HepG2 (cell line): ENCODE results near the gene UCP2. TPM values are rescaled to one million over a fixed set of nuclear protein-coding genes. Genes with fewer than 3 reads are reported as not detected.

Experiments used
- ATAC-seq: fragments of 200-7000 bp; cut with Tn5 transposase; 3 replicates; pipeline ENCODE4 v1.9.1; 2020; ENCODE audit warnings: mild to moderate bottlenecking, moderate library complexity
- BruUV-seq: library from RNA; stranded (reverse); fragments of 400-500 nt; replicated peaks from 2 replicates; lab custom pipeline; 2021; lab: Mats Ljungman, UMichigan
- CTCF ChIA-PET: fragments of 300-600 bp; formaldehyde crosslinking; extraction: SDS; loops from one replicate; lab custom pipeline; 2021; ENCODE audit warnings: low total read pairs, inconsistent platforms, low intra/inter-chr PET ratio; lab: Yijun Ruan, JAX
- POLR2A ChIA-PET: fragments of 350-600 bp; sonication (Branson Sonifier 250); formaldehyde crosslinking; loops from one replicate; lab custom pipeline; 2020; ENCODE audit warnings: antibody characterized with exemption, inconsistent platforms; lab: Yijun Ruan, JAX
- DNase-seq: peaks from one replicate; pipeline ENCODE4 v3.0.0-alpha.2; 2015; ENCODE audit warnings: low spot score
- FAIRE-seq: peaks from 3 replicates; lab custom pipeline; 2011; peaks lifted over from hg19 to GRCh38; lab: Jason Lieb, UNC
- H2AFZ ChIP-seq: one replicate; pipeline ENCODE4 v1.6.1; 2011; ENCODE audit warnings: low read length, inconsistent platforms
- H3K27ac ChIP-seq: fragments of 300-600 bp; 3 replicates; pipeline ENCODE4 v1.8.0; 2011; ENCODE audit warnings: mixed run types, mild to moderate bottlenecking, mixed read lengths, low read length, inconsistent platforms; ENCODE audit not compliant: insufficient read depth; ENCODE audit errors: extremely low read length
- H3K27me3 ChIP-seq, 2 experiments: fragments of 200-600 bp in 1 of 2; 2 replicates in 1 of 2; 3 replicates in 1 of 2; pipeline versions ENCODE4 v1.6.0 to v1.8.0; 2011; ENCODE audit warnings: low read length in 2 of 2, mild to moderate bottlenecking in 2 of 2, moderate library complexity in 2 of 2, inconsistent platforms in 1 of 2; ENCODE audit not compliant: insufficient read depth in 2 of 2, control insufficient read depth in 1 of 2
- H3K36me3 ChIP-seq, 2 experiments: fragments of 200-600 bp in 1 of 2; replicated peaks in 1 of 2; 2 replicates in 1 of 2; 3 replicates in 1 of 2; pipeline versions ENCODE4 v1.5.1 to v1.8.0; 2011; ENCODE audit warnings: low read length in 2 of 2, inconsistent platforms in 1 of 2; ENCODE audit not compliant: insufficient read depth in 2 of 2, control insufficient read depth in 1 of 2
- H3K4me1 ChIP-seq: 2 replicates; pipeline ENCODE4 v1.5.1; 2012; ENCODE audit warnings: low read length, inconsistent platforms; ENCODE audit not compliant: insufficient read depth
- H3K4me2 ChIP-seq: 2 replicates; pipeline ENCODE4 v1.6.0; 2011; ENCODE audit warnings: low read depth, low read length, inconsistent platforms
- H3K4me3 ChIP-seq, 3 experiments: fragments of 200-600 bp in 1 of 3; sonication (generic), shearing (Covaris generic) in 1 of 3; replicated peaks in 1 of 3; 2 replicates each; pipeline ENCODE4 v1.5.1; 2011 to 2016; ENCODE audit warnings: low read length in 3 of 3, inconsistent platforms in 2 of 3, low read depth in 2 of 3, mild to moderate bottlenecking in 2 of 3, control low read depth in 1 of 3, mixed read lengths in 1 of 3; ENCODE audit not compliant: insufficient read depth in 1 of 3
- H3K79me2 ChIP-seq: one replicate; pipeline ENCODE4 v1.6.1; 2011; ENCODE audit warnings: low read length, inconsistent platforms; ENCODE audit not compliant: insufficient read depth
- H3K9ac ChIP-seq: 2 replicates; pipeline ENCODE4 v1.6.0; 2011; ENCODE audit warnings: mild to moderate bottlenecking, low read depth, low read length, inconsistent platforms; ENCODE audit not compliant: insufficient read depth
- H3K9me3 ChIP-seq: 2 replicates; pipeline ENCODE4 v1.5.1; 2012; ENCODE audit warnings: mild to moderate bottlenecking, low read length
- H4K20me1 ChIP-seq: 2 replicates; pipeline ENCODE4 v1.6.0; 2011; ENCODE audit warnings: inconsistent platforms, mild to moderate bottlenecking, low read length, moderate library complexity; ENCODE audit not compliant: insufficient read depth
- ATF7 ChIP-seq, 2 experiments: fragments of 450-650 bp in 1 of 2; sonication (generic) in 1 of 2; formaldehyde crosslinking in 1 of 2; IDR thresholded peaks; 2 replicates each; pipeline versions ENCODE4 v1.4.0 to v1.6.1; 2016 to 2020; ENCODE audit warnings: antibody characterized with exemption in 1 of 2, mild to moderate bottlenecking in 1 of 2, missing genetic modification reagents in 1 of 2
- BCL3 ChIP-seq: sonication (generic); formaldehyde crosslinking; IDR thresholded peaks from 2 replicates; pipeline ENCODE4 v1.5.1; 2020; ENCODE audit warnings: mild to moderate bottlenecking, missing genetic modification reagents, moderate library complexity
- CAMTA2 ChIP-seq: sonication (generic); formaldehyde crosslinking; IDR thresholded peaks from 2 replicates; pipeline ENCODE4 v1.4.0; 2020; ENCODE audit warnings: mild to moderate bottlenecking, missing genetic modification reagents, borderline replicate concordance
- GABPB1 ChIP-seq: IDR thresholded peaks from 2 replicates; pipeline ENCODE4 v1.6.1; 2016; ENCODE audit warnings: mild to moderate bottlenecking, missing genetic modification reagents, moderate library complexity, missing compliant biosample characterization
- MAFF ChIP-seq: IDR thresholded peaks from 2 replicates; pipeline ENCODE4 v1.6.1; 2011; ENCODE audit warnings: low read depth, low read length, improper control_type of control experiment
- NR2C2 ChIP-seq: sonication (generic); formaldehyde crosslinking; IDR thresholded peaks from 2 replicates; pipeline ENCODE4 v1.4.0; 2020; ENCODE audit warnings: missing genetic modification reagents, mild to moderate bottlenecking, moderate library complexity, borderline replicate concordance
- SP1 ChIP-seq, 2 experiments: fragments of 450-650 bp in 1 of 2; sonication (generic) in 1 of 2; formaldehyde crosslinking in 1 of 2; IDR thresholded peaks; 2 replicates each; pipeline versions ENCODE4 v1.4.0 to v1.6.1; 2016 to 2020; ENCODE audit warnings: missing genetic modification reagents in 1 of 2
- TERF1 ChIP-seq: sonication (generic); formaldehyde crosslinking; IDR thresholded peaks from 2 replicates; pipeline ENCODE4 v1.8.0; 2022; ENCODE audit warnings: mild to moderate bottlenecking, missing genetic modification reagents, moderate library complexity
- THYN1 ChIP-seq: sonication (generic); formaldehyde crosslinking; IDR thresholded peaks from 2 replicates; pipeline ENCODE4 v1.8.1; 2023; ENCODE audit warnings: low read depth, mild to moderate bottlenecking, moderate library complexity, missing genetic modification reagents, borderline replicate concordance
- TRAFD1 ChIP-seq: sonication (generic); formaldehyde crosslinking; IDR thresholded peaks from 2 replicates; pipeline ENCODE4 v1.5.1; 2020; ENCODE audit warnings: missing genetic modification reagents, mild to moderate bottlenecking, borderline replicate concordance
- ZNF431 ChIP-seq: sonication (generic); formaldehyde crosslinking; IDR thresholded peaks from 2 replicates; pipeline ENCODE4 v1.9.0; 2022; ENCODE audit warnings: missing genetic modification reagents, low read depth, mild to moderate bottlenecking, borderline replicate concordance
- ZNF616 ChIP-seq: sonication (generic); formaldehyde crosslinking; IDR thresholded peaks from 2 replicates; pipeline ENCODE4 v1.5.0; 2020; ENCODE audit warnings: low read depth, mild to moderate bottlenecking, missing genetic modification reagents
- ZNF83 ChIP-seq: sonication (generic); formaldehyde crosslinking; IDR thresholded peaks from 2 replicates; pipeline ENCODE4 v1.4.0; 2020; ENCODE audit warnings: missing genetic modification reagents, mild to moderate bottlenecking, borderline replicate concordance
- WGBS: methylation state at CpG from one replicate; pipeline ENCODE4 v1.1.6; 2017; ENCODE audit warnings: low lambda C conversion rate; 5-methylcytosine and 5-hydroxymethylcytosine counted together
- in situ Hi-C: cut with HindIII; loops from 2 replicates; pipeline ENCODE4 v1.10.0; 2017; ENCODE audit warnings: low pct_unique_long_range_greater_than_20kb; ENCODE audit not compliant: extremely low pct_ligation_motif_present
- intact Hi-C: fragments of 100-400 bp; cut with micrococcal nuclease; formaldehyde crosslinking; loops from one replicate; pipeline ENCODE4 v1.10.0; 2022; ENCODE audit not compliant: unreplicated experiment
- polyA plus RNA-seq, 8 experiments: library from polyadenylated mRNA; depleted of rRNA in 3 of 8; stranded (reverse) in 7 of 8; unstranded in 1 of 8; fragments of >200 nt; fragmentation: Illumina TruSeq in 4 of 8; extraction: Trizol in 4 of 8; gene quantifications; 2 replicates each; pipeline versions ENCODE4 v1.2.1 to v1.2.3, GENCODE V29; 2011 to 2016; ENCODE audit warnings: low read depth in 4 of 8, missing spikeins in 1 of 8, mixed read lengths in 1 of 8; ENCODE audit not compliant: insufficient read depth in 1 of 8
- total RNA-seq, 5 experiments: library from RNA; depleted of rRNA; stranded (reverse); fragments of >200 nt; fragmentation: Illumina TruSeq; extraction: Trizol; gene quantifications; 2 replicates each; pipeline ENCODE4 v1.2.3, GENCODE V29; 2016; ENCODE audit warnings: low read depth in 1 of 5

Gene UCP2
- total and polyA plus RNA-seq, 2 of the 13 experiments (the other 11 are each of a cell fraction or from before 2014, with no cell fraction given), result 2.7 to 3.2 TPM

GRCh38 chr11:73945396-73945795 is 37.2 kb downstream of the UCP2 start:
- intact Hi-C loops, result no loop called here
- no peaks in the 10 kb centered on the region for H3K9me3 ChIP-seq
- FAIRE-seq (no peak), ATAC-seq (no peak), DNase-seq (no peak)
- H3K4me1 ChIP-seq, result peaks cover 27% of the 10 kb centered on the region
- H4K20me1 ChIP-seq, result 0 out of 2 replicates have a peak, but pooled peaks cover 3% of the 10 kb centered on the region
- no TSS peak for BruUV-seq
- H3K9ac ChIP-seq, result no peak overlapping the region
- H2AFZ ChIP-seq, result no peak overlapping the region
- H3K27me3 ChIP-seq, result no peaks in the 10 kb centered on the region
- peaks cover 0 to 7% of the 10 kb centered on the region in 2 experiments; a peak in 2 of 5 replicates for H3K36me3 ChIP-seq
- H3K27ac ChIP-seq, result no peak overlapping the region
- no peaks in the 10 kb centered on the region for H3K79me2 ChIP-seq
- H3K4me2 ChIP-seq, result no peak overlapping the region
- in situ Hi-C loops, result no loop called here
- ChIA-PET CTCF (no interaction called here), POLR2A (no interaction called here)
- TF ChIP-seq CAMTA2 (CRISPR knock-in tag), result no peak
- TF ChIP-seq SP1 (IDR thresholded peaks at IDR 0.05), result no peak
- no peak for TF ChIP-seq SP1 (CRISPR knock-in tag; IDR thresholded peaks at IDR 0.05)
- WGBS, result 71% methylated on average over 4 of the region's 4 CpGs
- no peak overlapping the region for H3K4me3 ChIP-seq

- DNase-seq, result no peak
- BruUV-seq, result no TSS peak
- H3K9ac ChIP-seq, result no peak overlapping the region
- no peaks in the 10 kb centered on the region for H3K27me3 ChIP-seq
- TF ChIP-seq ZNF616 (CRISPR knock-in tag), result no peak
- no peak for TF ChIP-seq GABPB1 (CRISPR knock-in tag)
- no peak for TF ChIP-seq ZNF431 (CRISPR knock-in tag)
- no peak for TF ChIP-seq ZNF83
- TF ChIP-seq NR2C2, result no peak
- TF ChIP-seq MAFF, result no peak
- TF ChIP-seq ATF7 (IDR thresholded peaks at IDR 0.05), result no peak
- TF ChIP-seq ATF7 (CRISPR knock-in tag; IDR thresholded peaks at IDR 0.05), result no peak
- TF ChIP-seq TERF1 (CRISPR knock-in tag), result no peak
- TF ChIP-seq THYN1, result no peak
- TF ChIP-seq TRAFD1 (CRISPR knock-in tag), result no peak
- no peak for TF ChIP-seq BCL3 (CRISPR knock-in tag)
- TF ChIP-seq, all 625 proteins: peak for 0
- Histone ChIP-seq H3K79me2 (no peaks in the 10 kb centered on the region), H4K20me1 (0 out of 2 replicates have a peak, but pooled peaks cover 1% of the 10 kb centered on the region), H3K4me3 (no peak overlapping the region), H2AFZ (no peak overlapping the region), H3K9me3 (no peaks in the 10 kb centered on the region), H3K36me3 (peaks cover 0 to 7% of the 10 kb centered on the region in 2 experiments; a peak in 2 of 5 replicates), H3K27ac (no peak overlapping the region), H3K4me2 (no peak overlapping the region), H3K4me1 (peaks cover 22% of the 10 kb centered on the region)
- ChIA-PET CTCF (no interaction called here), POLR2A (no interaction called here)
- no peak for ATAC-seq
- in situ Hi-C loops (no loop called here), intact Hi-C loops (no loop called here)
- no peak for FAIRE-seq
- 97% methylated on average over 10 of the region's 10 CpGs for WGBS
These were observed 37.7 kb downstream of the UCP2 start for GRCh38 chr11:73944901-73945300.
